Camera-type eye (tissue), 1 donor: ENCODE results near the gene DTNB. TPM values are rescaled to one million over a fixed set of nuclear protein-coding genes. Genes with fewer than 3 reads are reported as not detected.

ENCODE experiments used
- total RNA-seq: library from RNA; depleted of rRNA; stranded (reverse); fragments of >200 nt; gene quantifications from one replicate; pipeline ENCODE4 v1.2.3, GENCODE V29; 2014

DTNB gene
- 21.7 TPM for total RNA-seq

DNA sequence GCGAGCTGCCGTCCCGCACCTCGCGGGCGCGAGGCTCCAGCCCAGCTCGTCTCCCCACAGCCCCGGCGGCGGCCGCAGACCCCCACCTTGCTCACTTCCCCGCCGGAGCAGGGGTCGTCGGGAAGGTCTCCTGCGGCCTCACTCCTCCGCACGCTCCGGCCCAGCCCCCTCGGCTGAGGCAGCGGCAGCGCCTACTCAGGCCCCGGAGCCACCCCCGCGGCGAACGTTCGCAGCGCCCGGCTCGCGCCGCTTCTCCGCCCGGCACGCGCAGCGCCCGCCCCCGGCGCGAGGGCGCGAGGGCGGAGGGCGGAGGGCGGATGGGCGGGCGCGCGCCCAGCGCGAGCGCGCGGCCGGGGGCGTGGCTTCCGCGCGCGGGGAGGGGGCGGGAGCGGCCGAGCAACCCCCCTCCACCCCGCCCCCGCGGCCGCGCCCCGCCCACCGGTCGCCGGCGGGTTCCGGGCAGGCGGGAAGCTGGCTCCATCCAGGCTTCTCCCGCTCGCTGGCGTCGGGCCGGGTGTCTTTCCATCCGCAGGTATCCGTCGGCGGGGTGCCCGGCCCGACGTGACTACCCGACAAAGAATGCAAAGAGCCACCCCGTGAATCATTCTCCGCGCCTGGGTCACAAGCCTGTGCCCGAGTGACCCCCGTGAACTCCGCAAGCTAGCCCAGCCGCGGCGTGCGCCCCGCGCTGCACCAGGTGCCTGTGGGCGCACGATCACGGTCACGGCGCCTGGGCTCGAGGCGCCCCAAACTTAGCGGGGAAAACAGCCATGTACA, at the start of gene DTNB:
DTNB (minus strand) TSS at position 278 of the 777 bp plus-strand sequence. CDS start 20,917 bp downstream, outside the sequence.

DNA sequence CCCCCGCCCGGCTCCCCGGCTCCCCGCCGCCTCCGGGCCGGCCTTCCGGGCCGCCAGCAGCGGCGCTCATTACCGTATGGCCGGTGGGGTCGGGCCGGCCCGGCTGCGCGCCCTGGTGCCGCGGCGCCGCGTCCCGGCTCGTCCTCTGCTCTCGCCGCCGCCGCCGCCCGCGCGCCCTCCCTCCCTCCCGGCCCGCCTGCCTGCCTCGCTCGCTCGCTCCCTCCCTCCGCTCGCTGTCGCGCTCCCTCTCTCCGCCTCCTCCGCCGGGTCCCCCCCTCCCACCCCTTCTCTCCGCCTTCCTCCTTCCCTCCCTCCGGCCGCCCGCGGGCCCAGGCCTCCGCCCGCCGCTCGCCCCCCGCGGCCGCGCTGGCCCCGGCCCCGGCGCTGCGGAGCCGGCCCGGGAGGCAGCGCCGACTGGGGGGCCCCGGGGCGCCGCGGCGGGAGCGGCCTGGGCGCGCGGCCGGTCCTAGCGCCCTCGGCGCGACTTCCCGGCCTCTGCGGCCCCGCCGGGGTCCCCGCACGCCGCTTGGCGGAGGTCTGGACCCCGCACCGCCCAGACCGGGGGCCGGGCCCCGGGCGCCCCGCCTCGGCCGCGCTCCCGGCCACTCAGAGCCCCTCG, 331.5 kb downstream of the DTNB start, which contains the start of gene DNMT3A:
DNMT3A (minus strand) TSS at position 173 of the 619 bp plus-strand sequence. CDS start 27,941 bp downstream, outside the sequence.

Other genes with a start within 250 kb of the DTNB start
- 18.3 TPM for gene ASXL2, start 204.9 kb upstream of the DTNB start, total RNA-seq